ENCODE measurements around the gene ACTRT2. TPM values are rescaled to one million over a fixed set of nuclear protein-coding genes. Genes with fewer than 3 reads are reported as not detected.

ACTRT2 gene
- total and polyA plus RNA-seq, 3 donors from 2014 or later: 64.2 to 183 (median 143) TPM

DNA sequence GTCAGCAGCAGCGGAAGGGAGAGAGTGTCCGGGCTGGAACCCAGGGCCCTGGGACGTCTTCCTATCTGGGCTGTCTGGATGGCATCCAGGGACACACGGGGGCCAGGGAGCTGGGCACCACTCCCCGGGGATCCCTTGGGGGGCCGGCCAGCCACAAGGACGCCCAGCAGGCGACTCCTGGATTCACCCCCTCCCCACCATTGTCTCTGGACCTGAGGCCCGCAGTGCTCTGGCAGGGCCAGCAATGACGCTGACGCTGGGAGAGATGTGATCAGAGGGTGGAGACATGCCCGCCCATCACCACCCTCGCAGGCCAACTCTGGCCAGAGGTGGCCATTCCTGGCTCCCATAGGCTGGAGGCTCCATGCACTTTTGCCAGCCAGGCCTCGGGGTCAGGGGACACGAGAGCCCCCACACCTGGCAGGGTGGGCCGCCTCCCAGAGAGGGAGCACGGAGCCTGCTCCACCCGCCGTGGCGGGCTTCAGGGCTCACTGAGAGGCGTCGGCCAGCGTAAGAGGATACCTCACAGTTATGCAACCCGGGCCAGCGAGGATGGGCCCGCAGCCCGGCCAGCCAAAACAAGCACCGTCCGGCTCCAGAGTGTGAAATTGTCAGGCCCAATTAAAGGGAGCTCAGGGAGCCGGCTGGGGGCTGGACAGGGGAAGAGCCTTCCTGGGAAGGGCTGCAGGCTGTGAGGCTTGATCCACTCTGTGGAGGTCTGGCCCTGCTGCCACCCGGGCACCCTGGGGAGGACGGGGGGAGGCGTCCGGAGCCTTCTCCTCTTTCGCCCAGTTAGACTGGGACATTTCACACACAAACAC, 10.3 kb downstream of the ACTRT2 start:
- no peaks in the 10 kb centered on the region for H3K36me3 ChIP-seq (ENCODE audit: low read depth, missing control alignments)
- intact Hi-C loops (cut with DNase I; ENCODE audit: low total_unique reads): no loop called here
- no peaks in the 10 kb centered on the region for H3K27me3 ChIP-seq
- no peak overlapping the region for H3K4me3 ChIP-seq
- no peak overlapping the region for H3K27ac ChIP-seq
- no peaks in the 10 kb centered on the region for H3K9me3 ChIP-seq
- peaks cover 16% of the 10 kb centered on the region for H3K4me1 ChIP-seq
- TF ChIP-seq CTCF (IDR thresholded peaks at IDR 0.05) (no peak), POLR2A (IDR thresholded peaks at IDR 0.05) (no peak)
- WGBS, 2 donors: 75 to 85% methylated on average over 17 to 35 of the region's 35 CpGs
- no peak for DNase-seq

DNA sequence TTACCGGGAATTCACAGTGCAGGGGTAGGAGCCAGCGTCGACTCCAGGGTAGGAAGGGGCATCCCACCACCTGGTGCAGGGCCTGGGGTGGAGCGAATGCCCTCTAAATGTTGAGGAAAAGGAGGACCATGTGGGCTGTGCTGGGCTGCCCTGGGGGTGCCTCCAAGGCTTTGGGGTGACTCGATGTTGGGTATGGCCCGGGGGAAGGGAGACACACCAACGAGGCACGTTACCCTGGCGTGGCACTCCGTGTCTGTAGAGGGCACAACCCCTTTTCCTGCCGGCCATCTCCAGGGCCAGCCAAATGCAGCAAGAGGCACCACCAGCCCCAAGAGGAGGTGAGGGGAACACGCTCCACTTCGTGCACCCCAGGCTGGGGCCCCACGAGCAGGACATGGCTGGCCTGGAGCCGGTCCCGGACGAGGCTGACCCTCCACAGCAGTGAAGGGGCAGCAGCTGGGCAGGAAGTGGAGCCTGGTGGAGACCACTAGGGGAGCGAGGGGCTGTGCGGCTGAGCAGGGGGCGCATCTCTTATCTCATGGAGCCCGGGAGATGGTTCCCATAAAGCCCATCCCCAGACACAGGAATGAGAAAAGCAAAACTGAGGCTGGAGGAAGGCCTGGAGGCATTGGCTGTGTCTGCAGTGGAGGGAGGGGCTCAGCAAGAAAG, 11.2 kb downstream of the ACTRT2 start:
- Histone ChIP-seq H3K4me1 (peaks cover 21% of the 10 kb centered on the region), H3K36me3 (ENCODE audit: low read depth, missing control alignments) (no peaks in the 10 kb centered on the region), H3K27ac (no peak overlapping the region), H3K27me3 (no peaks in the 10 kb centered on the region), H3K4me3 (no peak overlapping the region), H3K9me3 (no peaks in the 10 kb centered on the region)
- DNase-seq: no peak
- TF ChIP-seq CTCF (IDR thresholded peaks at IDR 0.05): no peak
- no peak for TF ChIP-seq POLR2A (IDR thresholded peaks at IDR 0.05)
- WGBS, 2 donors: 91 to 95% methylated on average over 8 to 21 of the region's 21 CpGs
- intact Hi-C loops (cut with DNase I; ENCODE audit: low total_unique reads): no loop called here

- no peak overlapping the region for H3K27ac ChIP-seq
- H3K4me1 ChIP-seq: peaks cover 21% of the 10 kb centered on the region
- TF ChIP-seq CTCF (IDR thresholded peaks at IDR 0.05): no peak
- no peak for TF ChIP-seq POLR2A (IDR thresholded peaks at IDR 0.05)
- H3K4me3 ChIP-seq: no peak overlapping the region
- H3K9me3 ChIP-seq: no peaks in the 10 kb centered on the region
- 89 to 93% methylated on average over 23 to 25 of the region's 25 CpGs for WGBS, 2 donors
- H3K36me3 ChIP-seq (ENCODE audit: low read depth, missing control alignments): no peaks in the 10 kb centered on the region
- H3K27me3 ChIP-seq: no peaks in the 10 kb centered on the region
- intact Hi-C loops (cut with DNase I; ENCODE audit: low total_unique reads): no loop called here
- DNase-seq: no peak
Measured at GRCh38 chr1:3033040-3033789, 11.9 kb downstream of the ACTRT2 start.

DNA sequence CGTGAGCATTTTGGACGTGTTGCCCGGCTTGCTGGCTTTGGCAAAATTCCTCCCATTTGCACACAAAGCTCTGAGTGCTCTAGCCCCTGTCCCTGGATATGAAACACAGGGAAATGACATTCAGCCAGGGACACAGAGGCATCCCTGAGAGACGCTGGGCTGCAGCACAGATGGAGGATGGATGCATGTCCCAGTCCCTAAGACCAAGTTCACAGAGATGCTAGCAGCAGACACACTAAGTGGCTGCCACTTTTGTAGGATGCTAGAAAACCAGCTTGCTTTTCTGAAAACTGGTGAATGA, 12.5 kb downstream of the ACTRT2 start:
- 90 to 96% methylated on average over 3 to 4 of the region's 4 CpGs for WGBS, 2 donors
- no peaks in the 10 kb centered on the region for H3K27me3 ChIP-seq

More for the DNA sequence above, 12.5 kb downstream of the ACTRT2 start:
- Histone ChIP-seq H3K4me1 (peaks cover 24% of the 10 kb centered on the region), H3K27ac (no peak overlapping the region), H3K36me3 (ENCODE audit: low read depth, missing control alignments) (no peaks in the 10 kb centered on the region), H3K9me3 (no peaks in the 10 kb centered on the region), H3K4me3 (no peak overlapping the region)
- DNase-seq: no peak
- TF ChIP-seq POLR2A (IDR thresholded peaks at IDR 0.05) (no peak), CTCF (IDR thresholded peaks at IDR 0.05) (no peak)
- intact Hi-C loops (cut with DNase I; ENCODE audit: low total_unique reads): no loop called here
